HG03095 (cell line): ENCODE data around the gene AGPAT3.
A peak's percentile ranks its signal among the peaks of the same experiment; 100 is the strongest.
"Not testable (repeated sequence)": the region's sequence is repeated elsewhere in the genome, so short reads cannot be mapped to it uniquely, and the experiment has no call there.

Experiments
- ATAC-seq: cut with Tn5 transposase; IDR thresholded peaks from one replicate; pipeline ENCODE4 v1.9.1; 2021; ENCODE audit warnings: moderate library complexity; ENCODE audit not compliant: unreplicated experiment

AGPAT3 gene

DNA sequence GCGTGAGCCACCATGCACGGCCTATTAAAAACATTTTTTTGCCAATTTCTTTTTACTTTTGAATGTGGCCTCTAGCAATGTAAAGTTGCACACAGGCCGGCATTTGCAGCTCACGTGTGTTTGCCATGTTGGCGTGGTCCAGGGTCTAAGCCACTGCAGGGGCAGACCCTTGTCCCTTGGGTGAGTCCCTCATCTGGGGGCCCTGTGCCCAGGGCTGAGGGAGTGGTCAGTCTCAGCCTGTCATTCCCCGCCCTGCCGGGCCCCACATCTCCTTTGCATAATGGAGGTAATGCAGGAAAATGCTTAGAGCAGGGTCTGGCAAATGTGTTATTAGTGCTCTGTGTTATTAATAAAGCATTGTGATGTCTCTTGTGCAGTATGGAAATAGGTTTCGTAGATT lies 16.9 kb downstream of the AGPAT3 start:
- no peak for ATAC-seq

GRCh38 chr21:43882952-43883545 lies 18.0 kb downstream of the AGPAT3 start:
- ATAC-seq = no peak

DNA sequence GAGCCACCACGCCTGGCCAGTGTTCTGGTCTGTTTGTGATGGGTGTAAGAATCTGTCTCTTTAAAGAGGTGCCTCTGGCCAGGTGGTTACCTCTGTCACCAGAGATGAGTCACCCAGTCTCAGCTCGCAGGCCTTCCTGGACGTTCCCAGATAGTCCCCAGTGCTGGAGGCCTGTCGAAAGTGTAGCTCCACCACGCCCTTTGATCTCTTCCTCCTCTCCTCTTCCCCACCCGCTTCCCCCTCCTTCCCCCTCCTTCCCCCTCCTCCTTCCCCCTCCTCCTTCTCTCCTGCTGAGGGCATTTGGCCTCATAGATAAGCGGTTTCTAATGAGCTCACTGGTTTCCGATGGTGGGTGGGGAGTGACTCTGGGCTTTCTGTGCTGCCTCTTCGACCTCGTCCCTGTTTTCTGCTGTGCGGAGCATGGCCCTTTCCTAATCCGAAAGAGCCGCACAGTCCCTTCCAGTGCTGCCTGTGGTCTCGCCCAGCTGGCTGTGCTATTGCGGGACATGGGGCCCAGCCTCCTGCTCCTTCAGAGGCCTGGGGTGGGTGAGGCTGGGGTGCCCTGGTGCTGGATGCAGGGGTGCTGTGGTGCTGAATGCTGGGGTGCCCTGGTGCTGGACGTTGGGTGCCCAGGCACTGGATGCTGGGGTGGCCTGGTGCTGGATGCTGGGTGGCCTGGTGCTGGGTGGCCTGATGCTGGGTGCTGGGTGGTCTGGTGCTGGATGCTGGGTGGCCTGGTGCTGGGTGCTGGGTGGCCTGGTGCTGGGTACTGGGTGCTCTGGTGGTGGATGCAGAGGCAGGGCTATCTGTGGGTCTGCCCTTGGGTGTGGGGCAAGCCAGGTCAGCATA lies 19.2 kb downstream of the AGPAT3 start:
- no peak for ATAC-seq

GRCh38 chr21:43884861-43885417 lies 19.9 kb downstream of the AGPAT3 start:
- no peak for ATAC-seq

GRCh38 chr21:43885721-43886120 lies 20.7 kb downstream of the AGPAT3 start:
- no peak for ATAC-seq

- no peak for ATAC-seq
Observed at GRCh38 chr21:43886565-43886964, 21.5 kb downstream of the AGPAT3 start.

DNA sequence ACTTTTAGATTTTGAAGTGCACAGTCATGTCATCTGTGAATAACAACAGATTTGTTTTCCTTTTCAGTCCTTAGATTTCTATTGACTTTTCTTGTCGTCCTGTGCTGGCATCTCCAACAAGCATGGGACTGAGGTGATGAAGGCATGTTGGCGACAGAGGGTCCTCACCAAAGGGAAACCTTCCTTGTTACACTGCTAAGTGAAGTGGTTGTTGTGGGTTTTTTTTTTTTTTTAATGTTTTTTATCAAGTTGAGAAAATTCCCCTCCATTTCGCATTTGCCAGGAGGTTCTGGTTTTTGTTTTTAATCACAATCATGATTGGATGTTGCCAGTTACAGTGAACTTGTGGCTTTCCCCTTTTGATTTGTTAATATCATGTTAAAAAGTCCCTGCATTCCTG lies 24.0 kb downstream of the AGPAT3 start:
- ATAC-seq = no peak

- ATAC-seq = no peak
Observed at GRCh38 chr21:43890042-43890441, 25.0 kb downstream of the AGPAT3 start.

DNA sequence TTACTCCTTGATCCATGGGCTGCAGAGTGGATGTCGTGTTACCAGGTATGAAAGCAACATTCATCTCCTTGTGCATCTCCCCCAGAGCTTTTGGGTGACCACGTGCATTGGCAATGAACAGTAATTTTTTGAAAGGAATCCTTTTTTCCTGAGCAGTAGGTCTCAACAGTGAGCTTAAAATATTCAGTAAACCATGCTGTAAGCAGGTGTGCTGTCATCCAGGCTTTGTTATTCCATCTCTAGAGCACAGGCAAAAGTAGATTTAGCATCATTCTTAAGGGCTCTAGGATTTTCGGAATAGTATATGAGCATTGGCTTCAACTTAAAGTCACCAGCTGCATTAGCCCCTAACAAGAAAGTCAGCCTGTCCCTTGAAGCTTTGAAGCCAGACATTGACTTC lies 27.3 kb downstream of the AGPAT3 start:
- ATAC-seq = no peak

DNA sequence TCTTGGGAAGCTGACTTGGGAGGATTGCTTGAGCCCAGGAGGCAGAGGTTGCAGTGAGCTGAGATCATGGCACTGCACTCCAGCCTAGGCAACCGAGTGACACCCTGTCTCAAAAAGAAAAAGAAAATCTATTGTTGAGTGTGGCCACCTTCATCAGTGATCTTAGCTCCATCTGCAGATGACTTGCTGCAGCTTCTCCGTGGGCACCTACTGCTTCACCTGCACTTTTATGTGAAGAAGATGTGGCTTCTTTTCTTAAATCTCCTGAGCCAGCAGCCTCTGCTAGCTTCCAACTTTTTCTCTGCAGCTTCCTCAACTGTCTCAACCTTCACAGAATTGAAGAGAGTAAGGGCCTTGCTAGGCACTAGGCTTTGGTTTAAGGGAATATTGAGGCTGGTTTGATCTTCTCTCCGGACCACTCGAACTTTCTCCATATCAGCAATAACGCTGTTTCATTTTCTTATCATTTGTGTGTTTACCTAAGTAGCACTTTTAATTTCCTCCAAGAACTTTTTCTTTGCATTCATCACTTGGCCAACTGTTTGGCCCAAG lies 28.0 kb downstream of the AGPAT3 start:
- ATAC-seq = no peak

DNA sequence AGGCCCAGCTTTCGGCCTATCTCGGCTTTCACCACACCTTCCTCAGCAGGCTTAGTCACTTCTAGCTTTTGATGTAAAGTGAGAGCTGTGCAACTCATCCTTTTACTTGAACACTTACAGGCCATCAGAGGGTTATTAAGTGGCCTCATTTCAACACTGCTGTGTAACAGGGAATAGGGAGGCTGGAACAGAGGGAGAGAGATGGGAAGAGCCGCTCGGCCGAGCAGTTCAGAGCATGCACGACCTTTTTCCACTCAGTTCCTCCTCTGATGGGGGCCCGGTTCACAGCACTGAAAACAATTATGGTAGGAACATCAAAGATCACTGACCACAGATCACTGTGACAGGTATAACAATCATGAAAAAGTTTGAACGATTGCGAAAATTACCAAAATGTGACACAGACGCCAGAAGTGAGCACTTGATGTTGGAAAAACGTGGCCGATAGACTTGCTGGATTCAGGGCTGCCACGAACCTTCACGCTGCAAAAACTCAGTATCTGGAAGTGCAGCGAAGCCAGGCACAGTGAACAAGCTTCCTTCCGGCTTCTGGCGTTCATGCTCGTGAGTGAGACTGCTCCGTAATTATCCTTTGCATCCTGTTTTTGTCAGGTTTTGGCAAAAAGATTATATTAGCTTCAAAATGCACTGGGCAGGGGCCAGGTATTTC lies 28.6 kb downstream of the AGPAT3 start:
- peak; percentile 57 for ATAC-seq

- ATAC-seq = peak; percentile 16
Observed at GRCh38 chr21:43894206-43894577, 29.2 kb downstream of the AGPAT3 start.

DNA sequence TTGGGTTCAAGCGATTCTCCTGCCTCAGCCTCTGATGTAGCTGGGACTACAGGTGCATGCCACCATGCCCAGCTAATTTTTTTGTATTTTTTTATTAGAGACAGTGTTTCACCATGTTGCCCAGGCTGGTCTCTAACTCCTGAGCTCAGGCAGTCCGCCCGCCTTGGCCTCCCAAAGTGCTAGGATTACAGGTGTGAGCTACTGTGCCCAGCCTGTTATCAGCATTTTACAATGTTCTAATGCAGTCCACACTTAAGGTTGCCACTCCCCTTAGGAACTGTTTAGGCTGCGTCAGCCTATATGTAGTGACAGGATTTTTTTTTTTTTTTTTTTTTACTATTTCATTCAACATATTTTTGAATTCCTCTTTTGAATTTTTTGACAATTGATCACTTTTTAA lies 30.2 kb downstream of the AGPAT3 start:
- no peak for ATAC-seq

GRCh38 chr21:43896696-43897299 lies 31.8 kb downstream of the AGPAT3 start:
- not testable (repeated sequence) for ATAC-seq

DNA sequence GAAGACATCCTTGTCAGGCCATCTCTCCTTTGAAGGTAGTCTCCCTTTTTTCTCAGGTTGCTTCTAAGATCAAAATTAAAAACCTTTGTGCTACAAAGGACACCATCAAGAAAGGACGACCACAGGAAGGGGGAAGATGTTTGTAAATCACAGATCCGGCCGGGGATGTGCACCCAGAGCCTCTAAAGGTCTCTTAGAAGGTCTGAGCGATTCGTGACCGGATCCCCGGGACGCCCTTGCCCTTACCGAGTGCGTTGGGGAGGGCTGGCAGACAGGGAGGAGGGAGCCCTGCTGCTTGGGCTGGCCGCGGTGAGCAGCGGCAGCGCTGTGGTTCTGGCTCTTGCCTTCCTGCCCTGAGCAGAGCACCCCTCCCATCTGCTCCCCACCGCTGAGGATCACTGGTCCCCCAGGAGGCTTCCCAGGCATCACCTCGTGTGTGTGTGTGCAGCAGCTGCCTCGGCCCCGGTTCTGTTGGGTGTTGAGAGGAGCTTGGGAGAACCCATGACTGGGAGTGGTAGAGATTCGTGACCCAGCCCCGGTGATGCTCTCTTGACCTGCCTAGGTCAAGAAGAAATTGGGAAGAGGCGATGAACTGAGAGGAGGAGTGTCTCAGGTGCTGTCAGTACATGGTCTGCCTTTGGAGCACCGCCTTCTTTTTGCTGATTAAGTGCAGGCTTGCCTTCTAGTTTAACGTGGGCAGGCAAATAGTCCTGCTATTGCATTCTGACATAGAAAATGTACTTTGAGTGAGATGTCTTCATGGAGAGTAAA lies 34.5 kb downstream of the AGPAT3 start:
- no peak for ATAC-seq

DNA sequence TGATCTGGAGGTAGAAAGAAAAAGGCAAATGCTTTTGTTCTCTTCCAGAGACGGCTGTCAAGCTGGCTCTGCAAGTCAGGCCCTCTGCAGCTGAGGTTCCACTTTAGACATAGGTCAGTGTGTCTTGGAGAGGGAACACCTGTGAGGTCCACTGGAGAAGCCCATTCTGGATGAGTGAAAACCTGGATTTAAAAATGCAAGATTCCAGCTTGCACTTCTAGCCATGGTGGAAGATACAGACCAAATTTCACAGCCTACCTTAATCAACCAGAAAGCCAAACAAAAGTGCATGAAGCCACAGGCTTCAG lies 35.0 kb downstream of the AGPAT3 start:
- ATAC-seq = no peak

GRCh38 chr21:43900690-43901089 lies 35.7 kb downstream of the AGPAT3 start:
- no peak for ATAC-seq

DNA sequence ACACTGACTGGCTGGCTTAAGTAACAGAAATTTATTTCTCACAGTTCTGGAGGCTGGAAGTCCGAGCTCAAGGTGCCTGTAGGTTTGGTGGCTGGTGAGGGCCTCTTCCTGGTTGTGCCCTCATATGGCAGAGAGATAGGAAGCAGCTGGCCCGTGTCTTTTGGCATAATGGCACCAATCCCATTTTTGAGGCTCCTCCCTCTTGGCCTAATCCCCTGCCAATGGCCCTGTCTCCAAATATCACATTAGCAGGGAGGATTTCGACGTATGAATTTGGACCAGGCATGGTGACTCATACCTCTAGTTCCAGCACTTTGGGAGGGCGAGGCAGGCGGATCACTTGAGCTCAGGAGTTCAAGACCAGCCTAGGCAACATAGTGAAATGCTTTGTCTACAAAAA lies 37.4 kb downstream of the AGPAT3 start:
- no peak for ATAC-seq

DNA sequence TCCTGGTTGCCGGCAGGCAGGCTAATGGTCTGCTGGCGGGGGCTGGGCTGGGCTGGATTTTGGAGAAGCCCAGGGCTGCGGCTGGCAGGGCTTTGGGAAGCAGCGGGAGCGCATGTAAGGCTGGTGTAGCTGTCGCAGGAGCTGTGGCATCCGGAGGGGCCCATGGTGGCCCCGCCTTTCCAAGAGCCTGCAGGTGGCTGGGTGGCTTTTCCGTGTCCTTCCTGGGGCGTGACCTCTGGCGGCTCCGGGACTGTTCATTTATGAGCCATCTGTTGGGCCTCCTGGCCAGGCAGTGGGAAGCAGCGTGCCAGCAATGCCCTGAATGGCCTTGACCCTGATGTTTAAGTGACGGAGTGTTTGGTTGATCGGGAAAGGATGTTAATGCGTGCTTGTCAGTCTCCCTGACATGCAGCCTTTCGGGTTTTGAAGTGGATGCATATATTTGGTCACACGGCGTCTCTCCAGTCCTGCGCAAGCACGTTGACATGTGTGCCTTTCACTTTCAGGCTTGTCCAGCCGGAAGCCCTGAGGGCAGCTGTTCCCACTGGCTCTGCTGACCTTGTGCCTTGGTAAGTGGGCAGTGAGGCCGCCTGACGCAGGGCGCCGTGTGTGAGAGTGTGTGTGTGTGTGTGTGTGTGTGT lies 38.5 kb downstream of the AGPAT3 start:
- ATAC-seq = no peak

DNA sequence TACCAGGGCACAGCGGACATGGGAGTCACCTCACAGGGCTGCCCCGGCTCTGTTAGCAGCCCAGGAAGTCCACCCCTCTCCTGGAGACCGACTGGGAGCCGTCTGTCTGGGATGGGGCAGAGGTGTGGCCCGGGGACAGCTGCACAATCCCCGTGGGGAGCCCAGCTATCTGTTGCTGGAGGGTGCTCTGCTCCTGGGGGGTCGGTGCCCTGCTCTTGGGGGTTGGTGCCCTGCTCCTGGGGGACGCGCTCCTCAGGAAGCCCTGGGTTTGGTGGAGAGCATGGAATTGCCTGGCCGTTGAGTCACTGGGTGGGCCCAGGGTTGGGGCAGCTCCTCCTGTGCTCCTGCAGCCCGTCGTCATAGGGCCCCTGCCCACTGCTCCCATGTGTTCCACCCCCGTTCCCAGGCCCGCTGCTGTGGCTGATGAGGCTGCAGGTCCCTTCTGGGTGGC lies 39.3 kb downstream of the AGPAT3 start:
- ATAC-seq = no peak
